Ovary (tissue), 9 donors: ENCODE results near the gene ADRA2C. TPM values are rescaled to one million over a fixed set of nuclear protein-coding genes. Genes with fewer than 3 reads are reported as not detected.

Experiments used
- DNase-seq, 5 donors: peaks; one replicate each; pipeline ENCODE4 v3.0.0-alpha.2; 2019 to 2020
- H3K27ac ChIP-seq, 2 donors: fragments of 200-600 bp; one replicate each; pipeline versions ENCODE4 v1.5.1 to v1.8.0; 2019 to 2022
- H3K27me3 ChIP-seq: fragments of 200-600 bp; one replicate; pipeline ENCODE4 v1.8.0; 2022
- H3K36me3 ChIP-seq: fragments of 200-600 bp; sonication (generic); one replicate; pipeline ENCODE4 v1.5.1; 2019
- H3K4me1 ChIP-seq: one replicate; pipeline ENCODE4 v1.8.1; 2013; ENCODE audit warnings: mild to moderate bottlenecking, moderate library complexity; ENCODE audit not compliant: insufficient read depth
- H3K4me3 ChIP-seq: fragments of 200-600 bp; sonication (generic); one replicate; pipeline ENCODE4 v1.5.1; 2017
- H3K9me3 ChIP-seq, 2 donors: fragments of 200-600 bp in 1 of 2; sonication (generic) in 1 of 2; one replicate each; pipeline versions ENCODE4 v1.5.1 to v1.8.1; 2013 to 2019; ENCODE audit warnings: mild to moderate bottlenecking in 1 of 2, moderate library complexity in 1 of 2
- EP300 ChIP-seq: sonication (generic); formaldehyde crosslinking; IDR thresholded peaks from one replicate; pipeline ENCODE4 v1.6.1; 2017; ENCODE audit warnings: antibody characterized with exemption
- POLR2A ChIP-seq: fragments of 450-650 bp; IDR thresholded peaks from one replicate; pipeline ENCODE4 v1.6.1; 2017; ENCODE audit warnings: antibody characterized with exemption, mild to moderate bottlenecking, moderate library complexity
- WGBS, 3 donors: extraction: QIAGEN DNeasy Blood & Tissue Kit in 1 of 3; methylation state at CpG; one replicate each; pipeline versions ENCODE4 v1.1.5 to v1.1.7; 2013 to 2017; 5-methylcytosine and 5-hydroxymethylcytosine counted together
- intact Hi-C, 4 donors: fragments of 100-400 bp; cut with DNase I; formaldehyde crosslinking; loops; one replicate each; pipeline versions ENCODE4 v1.11.0 to v1.15.1; 2022 to 2023
- polyA plus RNA-seq, 2 donors: library from polyadenylated mRNA; stranded (reverse); fragments of 200-250 nt in 1 of 2; fragments of 350-450 nt in 1 of 2; fragmentation: Illumina TruSeq in 1 of 2; extraction: RNeasy Lipid Tissue Mini Kit (QIAGEN cat#74804) in 1 of 2; gene quantifications; one replicate each; pipeline ENCODE4 v1.2.3, GENCODE V29; 2013 to 2014
- total RNA-seq, 7 donors: library from RNA; depleted of rRNA in 2 of 7; stranded (reverse); fragments of >200 nt in 2 of 7; fragmentation: NEBNext Ultra II Directional in 3 of 7; extraction: Animal tissue kit (Norgen Biotek cat#: 25700) in 3 of 7; gene quantifications; one replicate each; pipeline versions ENCODE4 v1.1.0 to v1.2.4, GENCODE V29; 2016 to 2023
- TF ChIP-seq, protein P1 (sequence below), 3 donors: fragments of 450-650 bp in 2 of 3; fragments of 200-600 bp in 1 of 3; IDR thresholded peaks; one replicate each; pipeline versions ENCODE4 v1.5.1 to v1.8.0; 2016 to 2022; ENCODE audit warnings: antibody characterized with exemption in 3 of 3, mild to moderate bottlenecking in 1 of 3
- donor health status: DM: no; HTN: no; CAD: no; lungs with moderate emphysema.
- donor health status: DM: no; HTN: no; CAD: no.
- donor health status: Bipolar disorder and iron deficiency.
- donor health status: DM: yes; HTN: yes; CAD: no.
- donor health status: DM: no; HTN: no; CAD: no.
- donor health status: DM: yes; HTN: yes; CAD: no.

The ADRA2C gene
- total and polyA plus RNA-seq, 9 donors: 0.35 to 15.1 (median 4.2) TPM

DNA sequence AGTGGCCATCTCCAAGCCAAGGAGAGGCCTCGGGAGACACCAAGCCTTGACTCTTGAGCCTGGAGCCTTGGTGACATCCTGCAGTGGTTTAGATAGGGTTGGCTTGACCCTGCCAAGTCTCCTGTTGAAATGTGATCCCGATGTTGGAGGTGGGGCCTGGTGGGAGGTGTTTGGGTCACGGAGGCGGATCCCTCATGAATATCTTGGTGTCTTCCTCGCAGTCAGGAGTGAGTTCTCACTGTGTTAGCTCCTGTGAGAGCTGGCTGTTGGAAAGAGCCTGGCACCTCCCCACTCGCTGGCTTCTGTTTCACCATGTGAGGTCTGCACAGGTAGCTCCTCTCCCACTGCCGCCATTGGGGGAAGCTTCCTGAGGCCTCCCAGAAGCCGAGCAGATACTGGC is 38.8 kb downstream of the ADRA2C start:
- DNase-seq: no peak
- 85 to 89% (median 88%) methylated on average over 8 of the region's 8 CpGs for WGBS, 3 donors
- intact Hi-C loops: no loop called here
- TF ChIP-seq POLR2A (no peak), EP300 (no peak)
- TF ChIP-seq, protein P1, sequence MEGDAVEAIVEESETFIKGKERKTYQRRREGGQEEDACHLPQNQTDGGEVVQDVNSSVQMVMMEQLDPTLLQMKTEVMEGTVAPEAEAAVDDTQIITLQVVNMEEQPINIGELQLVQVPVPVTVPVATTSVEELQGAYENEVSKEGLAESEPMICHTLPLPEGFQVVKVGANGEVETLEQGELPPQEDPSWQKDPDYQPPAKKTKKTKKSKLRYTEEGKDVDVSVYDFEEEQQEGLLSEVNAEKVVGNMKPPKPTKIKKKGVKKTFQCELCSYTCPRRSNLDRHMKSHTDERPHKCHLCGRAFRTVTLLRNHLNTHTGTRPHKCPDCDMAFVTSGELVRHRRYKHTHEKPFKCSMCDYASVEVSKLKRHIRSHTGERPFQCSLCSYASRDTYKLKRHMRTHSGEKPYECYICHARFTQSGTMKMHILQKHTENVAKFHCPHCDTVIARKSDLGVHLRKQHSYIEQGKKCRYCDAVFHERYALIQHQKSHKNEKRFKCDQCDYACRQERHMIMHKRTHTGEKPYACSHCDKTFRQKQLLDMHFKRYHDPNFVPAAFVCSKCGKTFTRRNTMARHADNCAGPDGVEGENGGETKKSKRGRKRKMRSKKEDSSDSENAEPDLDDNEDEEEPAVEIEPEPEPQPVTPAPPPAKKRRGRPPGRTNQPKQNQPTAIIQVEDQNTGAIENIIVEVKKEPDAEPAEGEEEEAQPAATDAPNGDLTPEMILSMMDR (IDR thresholded peaks at IDR 0.05): no peak
- H3K4me1 ChIP-seq: no peaks in the 10 kb centered on the region
- H3K9me3 ChIP-seq: no peaks in the 10 kb centered on the region
- no peak overlapping the region for H3K4me3 ChIP-seq
- H3K36me3 ChIP-seq: no peaks in the 10 kb centered on the region
- H3K27me3 ChIP-seq: no peaks in the 10 kb centered on the region
- no peak overlapping the region for H3K27ac ChIP-seq

GRCh38 chr4:3805731-3806130 is 39.5 kb downstream of the ADRA2C start:
- intact Hi-C loops: no loop called here
- no peak for TF ChIP-seq POLR2A
- no peak for TF ChIP-seq EP300
- TF ChIP-seq, protein P1 (IDR thresholded peaks at IDR 0.05): no peak
- Histone ChIP-seq H3K9me3 (no peaks in the 10 kb centered on the region), H3K36me3 (no peaks in the 10 kb centered on the region), H3K27me3 (no peaks in the 10 kb centered on the region), H3K4me3 (no peak overlapping the region), H3K4me1 (no peaks in the 10 kb centered on the region), H3K27ac (no peak overlapping the region)
- 87 to 99% (median 88%) methylated on average over 10 to 11 of the region's 11 CpGs for WGBS, 3 donors
- no peak for DNase-seq

- Histone ChIP-seq H3K27me3 (no peaks in the 10 kb centered on the region), H3K27ac (no peak overlapping the region), H3K4me3 (no peak overlapping the region), H3K36me3 (no peaks in the 10 kb centered on the region), H3K4me1 (no peaks in the 10 kb centered on the region), H3K9me3 (no peaks in the 10 kb centered on the region)
- no peak for DNase-seq
- 29 to 39% (median 33%) methylated on average over 6 of the region's 6 CpGs for WGBS, 3 donors
- TF ChIP-seq EP300: no peak
- TF ChIP-seq POLR2A: no peak
- TF ChIP-seq, protein P1 (IDR thresholded peaks at IDR 0.05): no peak
- intact Hi-C loops: no loop called here
These were observed 41.1 kb downstream of the ADRA2C start for GRCh38 chr4:3807311-3807710.

- TF ChIP-seq EP300 (no peak), POLR2A (no peak)
- TF ChIP-seq, protein P1 (IDR thresholded peaks at IDR 0.05): no peak
- WGBS, 3 donors: 15 to 16% (median 15%) methylated on average over 14 of the region's 14 CpGs
- H3K36me3 ChIP-seq: no peaks in the 10 kb centered on the region
- H3K4me3 ChIP-seq: no peak overlapping the region
- intact Hi-C loops: no loop called here
- H3K9me3 ChIP-seq: no peaks in the 10 kb centered on the region
- no peaks in the 10 kb centered on the region for H3K27me3 ChIP-seq
- DNase-seq: no peak
- no peak overlapping the region for H3K27ac ChIP-seq
- no peaks in the 10 kb centered on the region for H3K4me1 ChIP-seq
These were observed 41.8 kb downstream of the ADRA2C start for GRCh38 chr4:3807822-3808496.
